Liver (tissue), 9 donors: ENCODE measurements around the gene UFC1. TPM values are rescaled to one million over a fixed set of nuclear protein-coding genes. Genes with fewer than 3 reads are reported as not detected.

Experiments used
- DNase-seq: peaks from one replicate; pipeline ENCODE4 v3.0.0-alpha.2; 2017; ENCODE audit warnings: low spot score
- H3K27ac ChIP-seq, 2 donors: one replicate each; pipeline ENCODE4 v1.7.0; 2013; ENCODE audit warnings: inconsistent platforms in 2 of 2, low read length in 2 of 2, control low read depth in 1 of 2, low read depth in 1 of 2, mild to moderate bottlenecking in 1 of 2
- H3K27me3 ChIP-seq, 4 donors: one replicate each; pipeline versions ENCODE4 v1.6.1 to v1.7.0; 2013; ENCODE audit warnings: low read length in 3 of 4, inconsistent platforms in 1 of 4, mild to moderate bottlenecking in 1 of 4, moderate library complexity in 1 of 4; ENCODE audit not compliant: control insufficient read depth in 4 of 4, insufficient read depth in 4 of 4
- H3K36me3 ChIP-seq, 4 donors: one replicate each; pipeline versions ENCODE4 v1.6.1 to v1.7.0; 2013; ENCODE audit warnings: low read length in 3 of 4, mild to moderate bottlenecking in 3 of 4, low read depth in 1 of 4, moderate library complexity in 1 of 4; ENCODE audit not compliant: control insufficient read depth in 4 of 4, insufficient read depth in 3 of 4
- H3K4me1 ChIP-seq, 4 donors: one replicate each; pipeline versions ENCODE4 v1.6.1 to v1.7.0; 2013; ENCODE audit warnings: low read length in 3 of 4, mild to moderate bottlenecking in 3 of 4, moderate library complexity in 1 of 4; ENCODE audit not compliant: control insufficient read depth in 4 of 4, insufficient read depth in 4 of 4
- H3K4me3 ChIP-seq, 3 donors: one replicate each; pipeline versions ENCODE4 v1.6.1 to v1.7.0; 2013; ENCODE audit warnings: low read length in 3 of 3, control low read depth in 1 of 3, low read depth in 1 of 3, mild to moderate bottlenecking in 1 of 3
- H3K9ac ChIP-seq, 2 donors: one replicate each; pipeline ENCODE4 v1.7.0; 2013; ENCODE audit warnings: low read length in 2 of 2, mild to moderate bottlenecking in 2 of 2, moderate library complexity in 2 of 2, control low read depth in 1 of 2, low read depth in 1 of 2
- H3K9me3 ChIP-seq, 4 donors: one replicate each; pipeline versions ENCODE4 v1.6.1 to v1.7.0; 2013; ENCODE audit warnings: low read length in 3 of 4; ENCODE audit not compliant: control insufficient read depth in 4 of 4
- ATF3 ChIP-seq: IDR thresholded peaks from 2 replicates; pipeline ENCODE4 v1.6.1; 2016; ENCODE audit warnings: antibody characterized with exemption
- CTCF ChIP-seq: fragments of 150-350 bp; IDR thresholded peaks from 2 replicates; pipeline ENCODE4 v1.5.1; 2017; ENCODE audit warnings: improper control_type of control experiment, low read depth, low read length; ENCODE audit not compliant: missing input control
- EGR1 ChIP-seq, 2 donors: IDR thresholded peaks; 2 replicates each; pipeline ENCODE4 v1.6.1; 2016 to 2018; ENCODE audit warnings: antibody characterized with exemption in 2 of 2, low read depth in 2 of 2
- FOXA1 ChIP-seq: IDR thresholded peaks from 2 replicates; pipeline ENCODE4 v1.6.1; 2016; ENCODE audit warnings: antibody characterized with exemption
- FOXA2 ChIP-seq: IDR thresholded peaks from 2 replicates; pipeline ENCODE4 v1.6.1; 2016; ENCODE audit warnings: antibody characterized with exemption
- GABPA ChIP-seq, 2 donors: IDR thresholded peaks in 1 of 2; conservative IDR thresholded peaks in 1 of 2; 2 replicates each; pipeline ENCODE4 v1.6.1; 2016; ENCODE audit warnings: antibody characterized with exemption in 2 of 2, mild to moderate bottlenecking in 1 of 2, moderate library complexity in 1 of 2
- HNF4A ChIP-seq, 2 donors: conservative IDR thresholded peaks; 2 replicates each; pipeline ENCODE4 v1.6.1; 2016; ENCODE audit warnings: antibody characterized with exemption in 2 of 2, mild to moderate bottlenecking in 2 of 2
- HNF4G ChIP-seq: IDR thresholded peaks from 2 replicates; pipeline ENCODE4 v1.6.1; 2016; ENCODE audit warnings: antibody characterized with exemption
- JUND ChIP-seq, 2 donors: IDR thresholded peaks; 2 replicates each; pipeline ENCODE4 v1.6.1; 2016; ENCODE audit warnings: antibody characterized with exemption in 2 of 2
- MAX ChIP-seq: IDR thresholded peaks from 2 replicates; pipeline ENCODE4 v1.6.1; 2016; ENCODE audit warnings: antibody characterized with exemption
- NR2F2 ChIP-seq: IDR thresholded peaks from 2 replicates; pipeline ENCODE4 v1.6.1; 2016; ENCODE audit warnings: antibody characterized with exemption
- RAD21 ChIP-seq, 2 donors: IDR thresholded peaks; 2 replicates each; pipeline ENCODE4 v1.6.1; 2016; ENCODE audit warnings: antibody characterized with exemption in 2 of 2, mild to moderate bottlenecking in 2 of 2
- REST ChIP-seq: IDR thresholded peaks from 2 replicates; pipeline ENCODE4 v1.6.1; 2016; ENCODE audit warnings: antibody characterized with exemption, mild to moderate bottlenecking
- RXRA ChIP-seq, 2 donors: IDR thresholded peaks; 2 replicates each; pipeline ENCODE4 v1.6.1; 2017 to 2018; ENCODE audit warnings: antibody characterized with exemption in 2 of 2, mild to moderate bottlenecking in 1 of 2
- SP1 ChIP-seq: IDR thresholded peaks from 2 replicates; pipeline ENCODE4 v1.6.1; 2018; ENCODE audit warnings: antibody characterized with exemption, mild to moderate bottlenecking
- TAF1 ChIP-seq: conservative IDR thresholded peaks from 2 replicates; pipeline ENCODE4 v1.6.1; 2016; ENCODE audit warnings: antibody characterized with exemption, mild to moderate bottlenecking
- YY1 ChIP-seq: IDR thresholded peaks from 2 replicates; pipeline ENCODE4 v1.6.1; 2016; ENCODE audit warnings: antibody characterized with exemption, mild to moderate bottlenecking
- ZBTB33 ChIP-seq: IDR thresholded peaks from 2 replicates; pipeline ENCODE4 v1.6.1; 2016; ENCODE audit warnings: antibody characterized with exemption
- WGBS: extraction: QIAGEN DNeasy Blood & Tissue Kit; methylation state at CpG from one replicate; pipeline ENCODE4 v1.1.7; 2013; 5-methylcytosine and 5-hydroxymethylcytosine counted together
- polyA plus RNA-seq, 2 donors: library from polyadenylated mRNA; stranded (reverse) in 1 of 2; unstranded in 1 of 2; fragments of 200-250 nt in 1 of 2; fragments of >200 nt in 1 of 2; fragmentation: Nextera tagmentation in 1 of 2; extraction: Ambion mirVana in 1 of 2; gene quantifications; one replicate each; pipeline versions ENCODE4 v1.2.1 to v1.2.3, GENCODE V29; 2013 to 2015
- total RNA-seq, 2 donors: library from RNA; depleted of rRNA; stranded (reverse); fragments of >200 nt; gene quantifications; one replicate each; pipeline ENCODE4 v1.2.3, GENCODE V29; 2014
- donor health status: healthy.
- donor health status: healthy.
- donor health status: healthy.
- donor health status: healthy.
- donor health status: healthy.

The UFC1 gene
- total and polyA plus RNA-seq, 4 donors, result 34.2 to 47.5 (median 43.3) TPM

GRCh38 chr1:161177112-161177935 lies 23.5 kb downstream of the UFC1 start, which contains the start of gene B4GALT3:
Gene B4GALT3 (minus strand): TSS chr1:161177507. CDS start chr1:161176060, 1,447 bp downstream.
- H3K9ac ChIP-seq, result peak within 1 kb of the TSS; percentile 82 to 96
- H3K9me3 ChIP-seq, result no peaks in the 10 kb centered on the region
- TF ChIP-seq CTCF, result peak; percentile 19
- peak; percentile 77 for TF ChIP-seq MAX
- peak; percentile 87 to 94 for TF ChIP-seq EGR1 (IDR thresholded peaks at IDR 0.05; ENCODE audit: low read depth in 2 of 2)
- TF ChIP-seq ZBTB33, result no peak
- no peak for TF ChIP-seq FOXA1
- TF ChIP-seq RXRA (IDR thresholded peaks at IDR 0.05), result peak; percentile 66 to 70
- no peak for TF ChIP-seq FOXA2
- peak; percentile 8 for TF ChIP-seq REST
- no peak for TF ChIP-seq HNF4G
- no peak for TF ChIP-seq TAF1
- peak; percentile 99 for TF ChIP-seq YY1
- peak; percentile 13 to 43 for TF ChIP-seq HNF4A (conservative IDR thresholded peaks at IDR 0.05)
- no peak for TF ChIP-seq GABPA (IDR thresholded peaks at IDR 0.05 in 1 of 2, conservative IDR thresholded peaks at IDR 0.05 in 1 of 2)
- peak; percentile 69 for TF ChIP-seq SP1
- TF ChIP-seq ATF3, result no peak
- peak; percentile 47 to 55 for TF ChIP-seq RAD21 (IDR thresholded peaks at IDR 0.05)
- TF ChIP-seq NR2F2, result peak; percentile 39
- TF ChIP-seq JUND (IDR thresholded peaks at IDR 0.05), result no peak
- H3K4me1 ChIP-seq, result peaks cover 0 to 31% (median 26%) of the 10 kb centered on the region in 4 donors
- H3K36me3 ChIP-seq, result peaks cover 0 to 23% (median 15%) of the 10 kb centered on the region in 4 donors
- 1% methylated on average over 50 of the region's 50 CpGs for WGBS
- H3K27ac ChIP-seq, result peak within 1 kb of the TSS; percentile 92 to 95
- H3K4me3 ChIP-seq, result peak within 1 kb of the TSS; percentile 70 to 98 (median 80)
- no peaks in the 10 kb centered on the region for H3K27me3 ChIP-seq
- peak; percentile 99 for DNase-seq
